ENCODE data around the gene KLF13. TPM values are rescaled to one million over a fixed set of nuclear protein-coding genes. Genes with fewer than 3 reads are reported as not detected.

KLF13 gene
- total and polyA plus RNA-seq, 2 experiments from 2014 or later: 15.1 to 35.7 TPM

GRCh38 chr15:31317017-31317416 lies 9.6 kb upstream of the KLF13 start:
- Histone ChIP-seq H3K9me3 (ENCODE audit: low read depth) (no peaks in the 10 kb centered on the region), H3K27me3 (no peaks in the 10 kb centered on the region), H3K27ac (no peak overlapping the region), H3K4me3 (no peak overlapping the region), H3K4me1 (ENCODE audit: low read depth) (no peaks in the 10 kb centered on the region), H3K36me3 (no peaks in the 10 kb centered on the region)
- TF ChIP-seq, protein P1, sequence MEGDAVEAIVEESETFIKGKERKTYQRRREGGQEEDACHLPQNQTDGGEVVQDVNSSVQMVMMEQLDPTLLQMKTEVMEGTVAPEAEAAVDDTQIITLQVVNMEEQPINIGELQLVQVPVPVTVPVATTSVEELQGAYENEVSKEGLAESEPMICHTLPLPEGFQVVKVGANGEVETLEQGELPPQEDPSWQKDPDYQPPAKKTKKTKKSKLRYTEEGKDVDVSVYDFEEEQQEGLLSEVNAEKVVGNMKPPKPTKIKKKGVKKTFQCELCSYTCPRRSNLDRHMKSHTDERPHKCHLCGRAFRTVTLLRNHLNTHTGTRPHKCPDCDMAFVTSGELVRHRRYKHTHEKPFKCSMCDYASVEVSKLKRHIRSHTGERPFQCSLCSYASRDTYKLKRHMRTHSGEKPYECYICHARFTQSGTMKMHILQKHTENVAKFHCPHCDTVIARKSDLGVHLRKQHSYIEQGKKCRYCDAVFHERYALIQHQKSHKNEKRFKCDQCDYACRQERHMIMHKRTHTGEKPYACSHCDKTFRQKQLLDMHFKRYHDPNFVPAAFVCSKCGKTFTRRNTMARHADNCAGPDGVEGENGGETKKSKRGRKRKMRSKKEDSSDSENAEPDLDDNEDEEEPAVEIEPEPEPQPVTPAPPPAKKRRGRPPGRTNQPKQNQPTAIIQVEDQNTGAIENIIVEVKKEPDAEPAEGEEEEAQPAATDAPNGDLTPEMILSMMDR (IDR thresholded peaks at IDR 0.05; ENCODE audit: low read depth, low read length): no peak
- DNase-seq (ENCODE audit: low read depth in 1 of 2, low spot score in 1 of 2): no peak

GRCh38 chr15:31317421-31318327 lies 9.0 kb upstream of the KLF13 start:
- H3K27ac ChIP-seq: no peak overlapping the region
- H3K27me3 ChIP-seq: no peaks in the 10 kb centered on the region

DNA sequence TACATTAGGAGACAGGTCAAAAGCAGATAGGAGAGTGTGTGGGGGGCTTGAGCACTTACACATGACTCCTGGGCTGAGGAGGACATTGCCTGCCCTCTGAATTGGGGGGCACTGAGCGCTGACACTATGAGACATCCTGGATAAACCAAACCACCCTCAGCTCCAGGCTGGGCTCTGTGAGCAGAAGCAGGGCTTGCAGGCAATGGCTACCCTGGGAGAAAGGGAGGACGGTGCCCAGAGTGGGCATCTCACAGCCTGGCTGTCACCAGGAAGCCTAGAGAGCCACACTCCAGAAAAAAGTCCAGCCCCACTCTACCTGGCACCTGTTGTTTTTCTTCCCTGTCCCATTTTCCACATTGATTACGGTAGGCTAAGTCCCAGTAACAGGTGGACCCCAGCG lies 8.2 kb upstream of the KLF13 start:
- Histone ChIP-seq H3K36me3 (no peaks in the 10 kb centered on the region), H3K4me1 (ENCODE audit: low read depth) (no peaks in the 10 kb centered on the region), H3K9me3 (ENCODE audit: low read depth) (no peaks in the 10 kb centered on the region), H3K4me3 (no peak overlapping the region), H3K27ac (no peak overlapping the region), H3K27me3 (no peaks in the 10 kb centered on the region)
- TF ChIP-seq, protein P1 (IDR thresholded peaks at IDR 0.05; ENCODE audit: low read depth, low read length): no peak
- DNase-seq (ENCODE audit: low read depth in 1 of 2, low spot score in 1 of 2): no peak

More at GRCh38 chr15:31317421-31318327, 9.0 kb upstream of the KLF13 start:
- no peak for DNase-seq (ENCODE audit: low read depth in 1 of 2, low spot score in 1 of 2)
- TF ChIP-seq, protein P1 (IDR thresholded peaks at IDR 0.05; ENCODE audit: low read depth, low read length): no peak
- H3K36me3 ChIP-seq: no peaks in the 10 kb centered on the region
- no peak overlapping the region for H3K4me3 ChIP-seq
- H3K9me3 ChIP-seq (ENCODE audit: low read depth): no peaks in the 10 kb centered on the region
- no peaks in the 10 kb centered on the region for H3K4me1 ChIP-seq (ENCODE audit: low read depth)

DNA sequence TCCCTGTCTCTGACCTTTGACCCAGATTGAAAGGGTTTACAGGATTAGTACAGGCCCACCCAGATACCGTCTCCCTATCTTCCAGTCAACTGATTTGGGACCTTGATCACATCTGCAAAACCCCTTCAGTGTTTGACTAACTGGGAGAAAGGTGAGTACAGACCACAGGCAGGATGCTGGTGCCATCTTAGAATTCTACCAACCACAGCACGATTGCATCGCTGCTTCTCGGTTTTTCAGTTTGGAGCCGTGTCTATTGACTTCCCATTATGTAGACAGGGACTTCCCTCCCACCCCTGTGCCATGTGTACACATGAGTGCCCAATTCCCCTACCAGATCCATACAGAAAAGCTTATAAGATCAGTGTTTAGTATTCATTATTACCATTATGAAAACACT lies 6.6 kb upstream of the KLF13 start:
- TF ChIP-seq, protein P1 (IDR thresholded peaks at IDR 0.05; ENCODE audit: low read depth, low read length): no peak
- Histone ChIP-seq H3K4me1 (ENCODE audit: low read depth) (peaks cover 4% of the 10 kb centered on the region), H3K4me3 (no peak overlapping the region), H3K27me3 (no peaks in the 10 kb centered on the region), H3K9me3 (ENCODE audit: low read depth) (no peaks in the 10 kb centered on the region), H3K36me3 (no peaks in the 10 kb centered on the region), H3K27ac (no peak overlapping the region)
- DNase-seq (ENCODE audit: low read depth in 1 of 2, low spot score in 1 of 2): no peak

GRCh38 chr15:31321418-31321817 lies 5.2 kb upstream of the KLF13 start:
- no peak overlapping the region for H3K4me3 ChIP-seq
- no peak overlapping the region for H3K27ac ChIP-seq
- H3K27me3 ChIP-seq: no peaks in the 10 kb centered on the region
- no peaks in the 10 kb centered on the region for H3K36me3 ChIP-seq
- TF ChIP-seq, protein P1 (IDR thresholded peaks at IDR 0.05; ENCODE audit: low read depth, low read length): no peak
- DNase-seq (ENCODE audit: low read depth in 1 of 2, low spot score in 1 of 2): no peak
- H3K9me3 ChIP-seq (ENCODE audit: low read depth): no peaks in the 10 kb centered on the region
- peaks cover 6% of the 10 kb centered on the region for H3K4me1 ChIP-seq (ENCODE audit: low read depth)

Measured in cardiac muscle cell (in vitro differentiated cells and primary cell).